IMR-90 (cell line): ENCODE measurements around the gene PGBD5. TPM values are rescaled to one million over a fixed set of nuclear protein-coding genes. Genes with fewer than 3 reads are reported as not detected.

ENCODE experiments used
- ATAC-seq: fragments of 200-7000 bp; cut with Tn5 transposase; 2 replicates; pipeline ENCODE4 v1.9.1; 2020; ENCODE audit warnings: low read depth, mild to moderate bottlenecking, moderate library complexity
- BruUV-seq: library from RNA; stranded (reverse); fragments of 400-500 nt; replicated peaks from 2 replicates; lab custom pipeline; 2021; lab: Mats Ljungman, UMichigan
- CTCF ChIA-PET: fragments of 300-600 bp; formaldehyde crosslinking; extraction: SDS; loops from one replicate; lab custom pipeline; 2021; ENCODE audit warnings: antibody characterized with exemption; lab: Yijun Ruan, JAX
- POLR2A ChIA-PET: fragments of 300-600 bp; sonication (Branson Sonifier 250); formaldehyde crosslinking; loops from one replicate; lab custom pipeline; 2022; ENCODE audit warnings: antibody characterized with exemption; ENCODE audit not compliant: unreplicated experiment; lab: Charles Lee
- DNase-seq: peaks from one replicate; pipeline ENCODE4 v3.0.0; 2013
- H2AFZ ChIP-seq: replicated peaks from 2 replicates; pipeline ENCODE3; 2013; ENCODE audit warnings: low read length, mild to moderate bottlenecking; ENCODE audit not compliant: poor library complexity
- H2AK5ac ChIP-seq: 2 replicates; pipeline ENCODE4 v1.6.1; 2013; ENCODE audit warnings: low read depth, low read length, inconsistent platforms
- H2AK9ac ChIP-seq: replicated peaks from 2 replicates; pipeline ENCODE3; 2013; ENCODE audit warnings: mild to moderate bottlenecking, low read depth, low read length, moderate library complexity; ENCODE audit not compliant: poor library complexity
- H2BK120ac ChIP-seq: 2 replicates; pipeline ENCODE4 v1.6.1; 2013; ENCODE audit warnings: low read depth, low read length, inconsistent platforms
- H2BK15ac ChIP-seq: 3 replicates; pipeline ENCODE4 v1.6.1; 2013; ENCODE audit warnings: low read depth, low read length, inconsistent platforms
- H2BK20ac ChIP-seq: 2 replicates; pipeline ENCODE4 v1.6.1; 2013; ENCODE audit warnings: low read depth, mild to moderate bottlenecking, inconsistent platforms, low read length, moderate library complexity
- H2BK5ac ChIP-seq: 2 replicates; pipeline ENCODE4 v1.6.1; 2013; ENCODE audit warnings: mild to moderate bottlenecking, low read depth, low read length, inconsistent platforms; ENCODE audit not compliant: poor library complexity, severe bottlenecking
- H3K14ac ChIP-seq: replicated peaks from 2 replicates; pipeline ENCODE4 v1.6.1; 2013; ENCODE audit warnings: low read depth, low read length, inconsistent platforms
- H3K18ac ChIP-seq: 2 replicates; pipeline ENCODE4 v1.6.1; 2013; ENCODE audit warnings: low read depth, low read length, control low read depth
- H3K23ac ChIP-seq: 2 replicates; pipeline ENCODE4 v1.6.1; 2013; ENCODE audit warnings: low read depth, low read length, inconsistent platforms
- H3K27ac ChIP-seq: 2 replicates; pipeline ENCODE4 v1.5.1; 2013; ENCODE audit warnings: mild to moderate bottlenecking, control low read depth, low read length; ENCODE audit not compliant: insufficient read depth
- H3K27me3 ChIP-seq: 2 replicates; pipeline ENCODE4 v1.6.1; 2013; ENCODE audit warnings: low read length; ENCODE audit not compliant: control insufficient read depth, insufficient read depth
- H3K36me3 ChIP-seq: 2 replicates; pipeline ENCODE4 v1.6.1; 2013; ENCODE audit warnings: low read length, mixed read lengths; ENCODE audit not compliant: control insufficient read depth, insufficient read depth
- H3K4ac ChIP-seq: 2 replicates; pipeline ENCODE4 v1.6.1; 2013; ENCODE audit warnings: low read depth, low read length, inconsistent platforms
- H3K4me1 ChIP-seq: 2 replicates; pipeline ENCODE4 v1.6.1; 2013; ENCODE audit warnings: low read length, mixed read lengths; ENCODE audit not compliant: control insufficient read depth, insufficient read depth
- H3K4me2 ChIP-seq: 2 replicates; pipeline ENCODE4 v1.6.1; 2013; ENCODE audit warnings: low read depth, mild to moderate bottlenecking, control low read depth, low read length, moderate library complexity
- H3K4me3 ChIP-seq: 2 replicates; pipeline ENCODE4 v1.5.1; 2013; ENCODE audit warnings: low read depth, mild to moderate bottlenecking, control low read depth, low read length, moderate library complexity; ENCODE audit not compliant: insufficient read depth
- H3K56ac ChIP-seq: 2 replicates; pipeline ENCODE4 v1.6.1; 2013; ENCODE audit warnings: low read length, inconsistent platforms; ENCODE audit not compliant: insufficient read depth; ENCODE audit errors: extremely low read depth
- H3K79me1 ChIP-seq, 2 experiments: 2 replicates each; pipeline ENCODE4 v1.6.1; 2013; ENCODE audit warnings: low read length in 2 of 2, inconsistent platforms in 1 of 2, low read depth in 1 of 2
- H3K9ac ChIP-seq: 2 replicates; pipeline ENCODE4 v1.6.1; 2013; ENCODE audit warnings: low read depth, low read length, control low read depth
- H3K9me1 ChIP-seq: 2 replicates; pipeline ENCODE4 v1.6.1; 2013; ENCODE audit warnings: low read length, inconsistent platforms; ENCODE audit not compliant: insufficient read depth
- H3K9me3 ChIP-seq: 2 replicates; pipeline ENCODE4 v1.6.1; 2013; ENCODE audit warnings: low read length; ENCODE audit not compliant: control insufficient read depth, insufficient read depth
- H4K20me1 ChIP-seq: 2 replicates; pipeline ENCODE4 v1.6.1; 2013; ENCODE audit warnings: low read length, inconsistent platforms; ENCODE audit not compliant: insufficient read depth
- H4K5ac ChIP-seq: 2 replicates; pipeline ENCODE4 v1.6.1; 2013; ENCODE audit warnings: mild to moderate bottlenecking, low read depth, low read length, control low read depth
- H4K8ac ChIP-seq, 2 experiments: 2 replicates each; pipeline ENCODE4 v1.6.1; 2013; ENCODE audit warnings: low read depth in 2 of 2, low read length in 2 of 2, control low read depth in 1 of 2, inconsistent platforms in 1 of 2
- H4K91ac ChIP-seq: 2 replicates; pipeline ENCODE4 v1.6.1; 2013; ENCODE audit warnings: low read depth, low read length, inconsistent platforms; ENCODE audit not compliant: insufficient read depth
- BHLHE40 ChIP-seq: fragments of 150-350 bp; IDR thresholded peaks from 2 replicates; pipeline ENCODE4 v1.6.1; 2016; ENCODE audit warnings: mild to moderate bottlenecking, low read depth, low read length
- CTCF ChIP-seq: conservative IDR thresholded peaks from 2 replicates; pipeline ENCODE4 v1.5.1; 2012; ENCODE audit warnings: mild to moderate bottlenecking, low read depth, low read length, improper control_type of control experiment
- ELK1 ChIP-seq: fragments of 150-350 bp; IDR thresholded peaks from 2 replicates; pipeline ENCODE4 v1.6.1; 2016; ENCODE audit warnings: low read depth, mild to moderate bottlenecking, low read length, moderate library complexity, borderline replicate concordance
- MAFK ChIP-seq: IDR thresholded peaks from 2 replicates; pipeline ENCODE4 v1.6.1; 2012; ENCODE audit warnings: low read depth, low read length, improper control_type of control experiment
- MAZ ChIP-seq: IDR thresholded peaks from 2 replicates; pipeline ENCODE4 v1.6.1; 2012; ENCODE audit warnings: low read depth, mild to moderate bottlenecking, low read length, improper control_type of control experiment, moderate library complexity, borderline replicate concordance
- MXI1 ChIP-seq: IDR thresholded peaks from 2 replicates; pipeline ENCODE4 v1.6.1; 2012; ENCODE audit warnings: low read depth, mild to moderate bottlenecking, low read length, moderate library complexity, borderline replicate concordance
- POLR2A ChIP-seq: IDR thresholded peaks from 2 replicates; pipeline ENCODE4 v1.6.1; 2012; ENCODE audit warnings: mild to moderate bottlenecking, low read depth, low read length
- RCOR1 ChIP-seq: IDR thresholded peaks from 2 replicates; pipeline ENCODE4 v1.6.1; 2012; ENCODE audit warnings: mild to moderate bottlenecking, low read length, improper control_type of control experiment; ENCODE audit not compliant: insufficient replicate concordance
- SMC3 ChIP-seq: fragments of 150-350 bp; IDR thresholded peaks from 2 replicates; pipeline ENCODE4 v1.6.1; 2016; ENCODE audit warnings: low read depth, mild to moderate bottlenecking, antibody characterized with exemption, low read length, moderate library complexity
- WGBS, 2 experiments: methylation state at CpG; one replicate each; pipeline versions ENCODE4 v1.1.5 to v1.1.7; 2013; ENCODE audit warnings: missing lambda C conversion rate in 2 of 2; ENCODE audit not compliant: insufficient read length in 1 of 2; ENCODE audit errors: extremely low coverage in 2 of 2; 5-methylcytosine and 5-hydroxymethylcytosine counted together
- dilution Hi-C: fragments of 300-500 bp; cut with HindIII; formaldehyde crosslinking; loops from one replicate; pipeline ENCODE4 v1.14.3; 2018; ENCODE audit warnings: low sequenced_read_pairs; ENCODE audit not compliant: unreplicated experiment
- in situ Hi-C: fragments of 300-500 bp; cut with MboI; formaldehyde crosslinking; loops from 3 replicates; pipeline ENCODE4 v1.14.3; 2019; ENCODE audit warnings: low sequenced_read_pairs, inconsistent platforms, mixed read lengths
- intact Hi-C: fragments of 100-400 bp; cut with micrococcal nuclease; formaldehyde crosslinking; loops from 2 replicates; pipeline ENCODE4 v1.10.0; 2022
- polyA plus RNA-seq, 3 experiments: library from polyadenylated mRNA; depleted of rRNA; stranded (reverse); fragments of >200 nt; gene quantifications; 2 replicates each; pipeline ENCODE4 v1.2.3, GENCODE V29; 2012; ENCODE audit warnings: low replicate concordance in 1 of 3
- total RNA-seq: library from RNA; depleted of rRNA; stranded (reverse); fragments of >200 nt; gene quantifications from 2 replicates; pipeline ENCODE4 v1.2.3, GENCODE V29; 2012

Gene PGBD5
- total and polyA plus RNA-seq, 2 of the 4 experiments (the other 2 are of a cell fraction), result 0.18 to 0.36 TPM

GRCh38 chr1:230423261-230423660 is 2.9 kb downstream of the PGBD5 start:
- TF ChIP-seq BHLHE40 (no peak), ELK1 (no peak), POLR2A (no peak), RCOR1 (no peak), MAFK (no peak), SMC3 (no peak), MXI1 (no peak), CTCF (no peak), MAZ (no peak)
- no peaks in the 10 kb centered on the region for H3K9me3 ChIP-seq
- H3K4me3 ChIP-seq, result no peak overlapping the region
- BruUV-seq, result no TSS peak
- dilution Hi-C loops, result no loop called here
- H3K4ac ChIP-seq, result no peak overlapping the region
- no peak overlapping the region for H2AK5ac ChIP-seq
- H2BK5ac ChIP-seq, result no peak overlapping the region
- DNase-seq, result no peak
- no peak overlapping the region for H2BK120ac ChIP-seq
- in situ Hi-C loops, result no loop called here
- WGBS, 2 experiments, result 54% methylated on average over 3 of the region's 5 CpGs; no CpG with 5 or more reads in 1 of the 2 experiments
- H3K27ac ChIP-seq, result no peak overlapping the region
- no peak overlapping the region for H2AK9ac ChIP-seq
- H4K91ac ChIP-seq, result no peak overlapping the region
- no peak overlapping the region for H4K5ac ChIP-seq
- no peak overlapping the region for H2BK15ac ChIP-seq
- H3K4me1 ChIP-seq, result no peaks in the 10 kb centered on the region; the same call in 1 of the 2 replicates
- no peak overlapping the region for H3K18ac ChIP-seq
- no peak overlapping the region for H3K9ac ChIP-seq
- H3K14ac ChIP-seq, result no peak overlapping the region
- no peak overlapping the region for H3K56ac ChIP-seq
- H3K4me2 ChIP-seq, result no peak overlapping the region
- H3K79me1 ChIP-seq, result no peaks in the 10 kb centered on the region
- no peak for ATAC-seq
- H4K8ac ChIP-seq, result no peak overlapping the region
- CTCF ChIA-PET, result no interaction called here
- H3K36me3 ChIP-seq, result no peaks in the 10 kb centered on the region
- H2AFZ ChIP-seq, result no peak overlapping the region
- intact Hi-C loops, result loop anchor here (10.0 kb wide), 2 partner anchors 352 to 492 kb away; no protein-coding TSS in a partner anchor
- POLR2A ChIA-PET, result no interaction called here
- H4K20me1 ChIP-seq, result no peaks in the 10 kb centered on the region
- H3K9me1 ChIP-seq, result no peaks in the 10 kb centered on the region
- H2BK20ac ChIP-seq, result no peak overlapping the region
- H3K27me3 ChIP-seq, result peaks cover 30% of the 10 kb centered on the region
- no peak overlapping the region for H3K23ac ChIP-seq
